Activated CD8-positive, alpha-beta T cell treated with anti-CD3 and anti-CD28 coated beads, Interleukin-2, amount 10 ng/mL, durations not matched to agents 7 days and 5 days (primary cell): ENCODE data around the gene FSTL4. TPM values are rescaled to one million over a fixed set of nuclear protein-coding genes. Genes with fewer than 3 reads are reported as not detected.

Experiments
- ATAC-seq: fragments of 150-1000 bp; cut with Tn5 transposase; one replicate; pipeline ENCODE4 v1.10.0; 2021; ENCODE audit warnings: moderate library complexity
- CTCF ChIA-PET: fragments of 350-600 bp; sonication (Branson Sonifier 250); formaldehyde crosslinking; loops from one replicate; lab custom pipeline; 2021; ENCODE audit warnings: antibody characterized with exemption; lab: Charles Lee
- POLR2A ChIA-PET: fragments of 350-600 bp; sonication (Branson Sonifier 250); formaldehyde crosslinking; loops from one replicate; lab custom pipeline; 2021; ENCODE audit warnings: antibody characterized with exemption; lab: Charles Lee
- DNase-seq: peaks from one replicate; pipeline ENCODE4 v3.0.0-alpha.2; 2020
- H3K27ac Mint-ChIP-seq: one replicate; pipeline ENCODE4 v1.8.0; 2021; ENCODE audit warnings: mild to moderate bottlenecking, mixed read lengths
- H3K27me3 Mint-ChIP-seq: one replicate; pipeline ENCODE4 v1.8.0; 2021; ENCODE audit warnings: low read depth, mixed read lengths
- H3K36me3 Mint-ChIP-seq: one replicate; pipeline ENCODE4 v1.8.0; 2021; ENCODE audit warnings: low read depth, mixed read lengths
- H3K4me1 Mint-ChIP-seq: one replicate; pipeline ENCODE4 v1.8.0; 2021; ENCODE audit warnings: low read depth, mixed read lengths
- H3K4me3 Mint-ChIP-seq: one replicate; pipeline ENCODE4 v1.8.0; 2021; ENCODE audit warnings: mild to moderate bottlenecking, mixed read lengths
- H3K9me3 Mint-ChIP-seq: one replicate; pipeline ENCODE4 v1.8.0; 2022; ENCODE audit warnings: mixed read lengths; ENCODE audit not compliant: insufficient read depth
- total RNA-seq, 2 experiments: library from RNA; stranded (reverse); gene quantifications; one replicate each; pipeline ENCODE4 v1.2.3, GENCODE V29; 2021

Gene FSTL4
- total RNA-seq, 2 experiments from 2014 or later, result not detected

GRCh38 chr5:133483406-133484090 is 128.8 kb downstream of the FSTL4 start:
- ChIA-PET CTCF (no interaction called here), POLR2A (no interaction called here)
- no peaks in the 10 kb centered on the region for H3K9me3 Mint-ChIP-seq
- ATAC-seq (no peak), DNase-seq (no peak)
- H3K4me3 Mint-ChIP-seq, result no peak overlapping the region
- no peaks in the 10 kb centered on the region for H3K4me1 Mint-ChIP-seq
- no peaks in the 10 kb centered on the region for H3K36me3 Mint-ChIP-seq
- peaks cover 10% of the 10 kb centered on the region for H3K27me3 Mint-ChIP-seq
- no peak overlapping the region for H3K27ac Mint-ChIP-seq

- CTCF ChIA-PET, result no interaction called here
- Mint-ChIP-seq H3K4me3 (no peak overlapping the region), H3K36me3 (no peaks in the 10 kb centered on the region), H3K27ac (no peak overlapping the region), H3K9me3 (no peaks in the 10 kb centered on the region), H3K4me1 (no peaks in the 10 kb centered on the region), H3K27me3 (peaks cover 18% of the 10 kb centered on the region)
- ATAC-seq (no peak), DNase-seq (no peak)
- POLR2A ChIA-PET, result no interaction called here
Measured at GRCh38 chr5:133482028-133482427, 130.3 kb downstream of the FSTL4 start.

GRCh38 chr5:133480866-133481265 is 131.5 kb downstream of the FSTL4 start:
- ATAC-seq (no peak), DNase-seq (no peak)
- Mint-ChIP-seq H3K27ac (no peak overlapping the region), H3K36me3 (no peaks in the 10 kb centered on the region), H3K27me3 (peaks cover 20% of the 10 kb centered on the region), H3K9me3 (no peaks in the 10 kb centered on the region), H3K4me1 (no peaks in the 10 kb centered on the region), H3K4me3 (no peak overlapping the region)
- CTCF ChIA-PET, result no interaction called here
- POLR2A ChIA-PET, result no interaction called here

- Mint-ChIP-seq H3K27me3 (peaks cover 25% of the 10 kb centered on the region), H3K4me1 (no peaks in the 10 kb centered on the region), H3K27ac (no peak overlapping the region), H3K4me3 (no peak overlapping the region), H3K9me3 (no peaks in the 10 kb centered on the region), H3K36me3 (no peaks in the 10 kb centered on the region)
- ChIA-PET CTCF (no interaction called here), POLR2A (no interaction called here)
- DNase-seq (no peak), ATAC-seq (no peak)
Measured at GRCh38 chr5:133480366-133480765, 132.0 kb downstream of the FSTL4 start.

- Mint-ChIP-seq H3K27me3 (peaks cover 35% of the 10 kb centered on the region), H3K36me3 (no peaks in the 10 kb centered on the region), H3K27ac (no peak overlapping the region), H3K9me3 (no peaks in the 10 kb centered on the region), H3K4me1 (no peaks in the 10 kb centered on the region), H3K4me3 (no peak overlapping the region)
- ChIA-PET POLR2A (no interaction called here), CTCF (no interaction called here)
- ATAC-seq, result no peak
- DNase-seq, result no peak
Measured at GRCh38 chr5:133478199-133478985, 133.9 kb downstream of the FSTL4 start.

- ChIA-PET CTCF (interaction anchor here (1.4 to 1.5 kb wide), 2 partner anchors 51 to 53 kb away, joined by 3 read pairs; no protein-coding TSS in a partner anchor), POLR2A (no interaction called here)
- H3K27me3 Mint-ChIP-seq, result peaks cover 44% of the 10 kb centered on the region
- no peak overlapping the region for H3K4me3 Mint-ChIP-seq
- H3K4me1 Mint-ChIP-seq, result no peaks in the 10 kb centered on the region
- no peaks in the 10 kb centered on the region for H3K9me3 Mint-ChIP-seq
- no peak for ATAC-seq
- H3K27ac Mint-ChIP-seq, result no peak overlapping the region
- no peak for DNase-seq
- H3K36me3 Mint-ChIP-seq, result no peaks in the 10 kb centered on the region
Measured at GRCh38 chr5:133475986-133476385, 136.4 kb downstream of the FSTL4 start.

GRCh38 chr5:133474851-133475590 is 137.3 kb downstream of the FSTL4 start:
- ChIA-PET POLR2A (no interaction called here), CTCF (interaction anchor here (1.4 to 1.5 kb wide), 2 partner anchors 50 to 52 kb away, joined by 3 read pairs; no protein-coding TSS in a partner anchor)
- no peak for DNase-seq
- Mint-ChIP-seq H3K36me3 (no peaks in the 10 kb centered on the region), H3K9me3 (no peaks in the 10 kb centered on the region), H3K4me3 (no peak overlapping the region), H3K27me3 (peaks cover 44% of the 10 kb centered on the region), H3K27ac (no peak overlapping the region), H3K4me1 (no peaks in the 10 kb centered on the region)
- no peak for ATAC-seq

- POLR2A ChIA-PET, result no interaction called here
- Mint-ChIP-seq H3K27me3 (peaks cover 42% of the 10 kb centered on the region), H3K36me3 (no peaks in the 10 kb centered on the region), H3K4me1 (no peaks in the 10 kb centered on the region), H3K4me3 (no peak overlapping the region), H3K9me3 (no peaks in the 10 kb centered on the region), H3K27ac (no peak overlapping the region)
- DNase-seq (no peak), ATAC-seq (no peak)
- CTCF ChIA-PET, result no interaction called here
Measured at GRCh38 chr5:133473291-133473690, 139.1 kb downstream of the FSTL4 start.

- H3K4me1 Mint-ChIP-seq, result no peaks in the 10 kb centered on the region
- H3K4me3 Mint-ChIP-seq, result no peak overlapping the region
- H3K27me3 Mint-ChIP-seq, result peaks cover 39% of the 10 kb centered on the region
- no peak for DNase-seq
- no peak for ATAC-seq
- H3K9me3 Mint-ChIP-seq, result no peaks in the 10 kb centered on the region
- ChIA-PET POLR2A (no interaction called here), CTCF (no interaction called here)
- H3K27ac Mint-ChIP-seq, result no peak overlapping the region
- no peaks in the 10 kb centered on the region for H3K36me3 Mint-ChIP-seq
Measured at GRCh38 chr5:133472829-133473228, 139.5 kb downstream of the FSTL4 start.

- ATAC-seq (no peak), DNase-seq (no peak)
- Mint-ChIP-seq H3K4me3 (no peak overlapping the region), H3K27ac (no peak overlapping the region), H3K36me3 (no peaks in the 10 kb centered on the region), H3K4me1 (no peaks in the 10 kb centered on the region), H3K9me3 (no peaks in the 10 kb centered on the region), H3K27me3 (peaks cover 35% of the 10 kb centered on the region)
- ChIA-PET CTCF (no interaction called here), POLR2A (no interaction called here)
Measured at GRCh38 chr5:133471699-133472098, 140.6 kb downstream of the FSTL4 start.

GRCh38 chr5:133470841-133471240 is 141.5 kb downstream of the FSTL4 start:
- ChIA-PET CTCF (no interaction called here), POLR2A (no interaction called here)
- Mint-ChIP-seq H3K4me3 (no peak overlapping the region), H3K36me3 (no peaks in the 10 kb centered on the region), H3K27me3 (peaks cover 30% of the 10 kb centered on the region), H3K4me1 (peaks cover 3% of the 10 kb centered on the region), H3K9me3 (no peaks in the 10 kb centered on the region), H3K27ac (no peak overlapping the region)
- DNase-seq (no peak), ATAC-seq (no peak)

- Mint-ChIP-seq H3K9me3 (no peaks in the 10 kb centered on the region), H3K4me1 (peaks cover 8% of the 10 kb centered on the region), H3K27ac (no peak overlapping the region), H3K36me3 (no peaks in the 10 kb centered on the region), H3K27me3 (peaks cover 24% of the 10 kb centered on the region), H3K4me3 (no peak overlapping the region)
- no peak for ATAC-seq
- POLR2A ChIA-PET, result no interaction called here
- CTCF ChIA-PET, result no interaction called here
- no peak for DNase-seq
Measured at GRCh38 chr5:133469846-133470245, 142.5 kb downstream of the FSTL4 start.
